Measurements from ENCODE around the gene LMO2. TPM values are rescaled to one million over a fixed set of nuclear protein-coding genes. Genes with fewer than 3 reads are reported as not detected.

The LMO2 gene
- total RNA-seq, 2 donors from 2014 or later, result 7.3 to 8.0 TPM

DNA sequence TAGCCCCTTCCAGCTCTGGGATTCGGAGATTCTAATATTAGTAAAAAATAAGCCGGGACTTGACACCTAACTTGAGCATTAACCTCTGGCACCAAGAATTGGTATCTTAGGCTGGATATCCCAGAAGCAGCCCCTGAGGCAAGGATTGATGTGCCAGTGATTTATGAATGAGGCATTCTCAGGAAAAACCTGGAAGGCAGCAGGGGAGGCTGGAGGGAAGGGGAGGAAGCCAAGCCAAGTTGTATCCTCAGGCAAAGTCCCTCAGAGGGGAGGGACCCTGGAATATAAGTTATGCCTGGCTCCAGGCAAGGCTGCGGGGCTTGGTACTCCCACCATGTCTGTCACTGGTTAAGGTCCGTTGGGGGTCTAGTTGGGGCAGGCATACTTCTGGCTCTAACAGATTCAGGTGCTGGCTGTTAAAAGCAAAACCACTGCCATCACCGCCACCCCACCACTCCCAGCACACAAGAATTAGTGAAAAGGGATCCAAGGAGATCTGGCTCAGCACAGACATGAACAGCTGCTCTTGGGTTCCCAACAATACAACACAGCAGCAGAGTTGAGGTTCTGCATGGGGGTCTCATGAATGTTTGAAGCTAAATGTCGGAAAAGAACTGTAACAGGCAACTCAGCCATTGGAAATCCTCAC lies 29.8 kb downstream of the LMO2 start:
- Histone ChIP-seq H3K9me3 (no peaks in the 10 kb centered on the region), H3K27ac (peak overlapping the region in 3 of 4 donors; percentile 5 to 60 (median 47)), H3K36me3 (replicated peaks in 1 of 2; ENCODE audit: insufficient read depth in 1 of 2, low read depth in 2 of 2) (no peaks in the 10 kb centered on the region), H3K27me3 (no peaks in the 10 kb centered on the region), H3K4me3 (no peak overlapping the region), H3K4me1 (peaks cover 21% of the 10 kb centered on the region)
- ATAC-seq (no peak), DNase-seq (no peak)
- WGBS, 2 donors, result 75 to 85% methylated on average over 6 of the region's 6 CpGs
- TF ChIP-seq, protein P1, sequence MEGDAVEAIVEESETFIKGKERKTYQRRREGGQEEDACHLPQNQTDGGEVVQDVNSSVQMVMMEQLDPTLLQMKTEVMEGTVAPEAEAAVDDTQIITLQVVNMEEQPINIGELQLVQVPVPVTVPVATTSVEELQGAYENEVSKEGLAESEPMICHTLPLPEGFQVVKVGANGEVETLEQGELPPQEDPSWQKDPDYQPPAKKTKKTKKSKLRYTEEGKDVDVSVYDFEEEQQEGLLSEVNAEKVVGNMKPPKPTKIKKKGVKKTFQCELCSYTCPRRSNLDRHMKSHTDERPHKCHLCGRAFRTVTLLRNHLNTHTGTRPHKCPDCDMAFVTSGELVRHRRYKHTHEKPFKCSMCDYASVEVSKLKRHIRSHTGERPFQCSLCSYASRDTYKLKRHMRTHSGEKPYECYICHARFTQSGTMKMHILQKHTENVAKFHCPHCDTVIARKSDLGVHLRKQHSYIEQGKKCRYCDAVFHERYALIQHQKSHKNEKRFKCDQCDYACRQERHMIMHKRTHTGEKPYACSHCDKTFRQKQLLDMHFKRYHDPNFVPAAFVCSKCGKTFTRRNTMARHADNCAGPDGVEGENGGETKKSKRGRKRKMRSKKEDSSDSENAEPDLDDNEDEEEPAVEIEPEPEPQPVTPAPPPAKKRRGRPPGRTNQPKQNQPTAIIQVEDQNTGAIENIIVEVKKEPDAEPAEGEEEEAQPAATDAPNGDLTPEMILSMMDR (IDR thresholded peaks at IDR 0.05), result no peak
- no peak for TF ChIP-seq POLR2A (IDR thresholded peaks at IDR 0.05)
- intact Hi-C loops (cut with DNase I), result no loop called here

DNA sequence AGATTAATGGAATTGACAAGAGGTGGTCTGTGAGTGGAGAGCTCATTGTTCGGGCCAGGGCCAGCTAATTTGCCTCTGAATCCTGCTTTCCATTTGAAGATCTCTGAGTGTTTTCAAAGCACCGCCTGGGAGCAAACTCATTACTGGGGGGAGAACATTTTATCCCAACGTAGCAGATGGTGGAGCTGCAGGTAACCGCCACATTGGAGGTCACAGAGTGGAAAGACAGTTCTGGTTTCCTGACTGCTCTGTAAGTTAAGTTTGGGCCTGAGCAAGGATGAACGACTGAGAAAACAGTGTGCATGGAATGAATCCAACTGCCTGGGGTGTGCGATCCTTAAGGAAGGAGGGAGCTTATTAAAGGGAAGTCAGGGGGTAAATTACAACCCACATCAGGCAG lies 30.5 kb downstream of the LMO2 start:
- H3K4me1 ChIP-seq, result peaks cover 21% of the 10 kb centered on the region
- intact Hi-C loops (cut with DNase I), result no loop called here
- no peaks in the 10 kb centered on the region for H3K27me3 ChIP-seq
- ATAC-seq, result no peak
- peak overlapping the region in 3 of 4 donors; percentile 47 to 63 (median 60) for H3K27ac ChIP-seq
- no peak for DNase-seq
- H3K36me3 ChIP-seq (replicated peaks in 1 of 2; ENCODE audit: insufficient read depth in 1 of 2, low read depth in 2 of 2), result no peaks in the 10 kb centered on the region
- WGBS, 2 donors, result 48 to 66% methylated on average over 6 of the region's 6 CpGs
- no peak overlapping the region for H3K4me3 ChIP-seq
- TF ChIP-seq, protein P1 (IDR thresholded peaks at IDR 0.05), result no peak
- no peak for TF ChIP-seq POLR2A (IDR thresholded peaks at IDR 0.05)
- no peaks in the 10 kb centered on the region for H3K9me3 ChIP-seq

DNA sequence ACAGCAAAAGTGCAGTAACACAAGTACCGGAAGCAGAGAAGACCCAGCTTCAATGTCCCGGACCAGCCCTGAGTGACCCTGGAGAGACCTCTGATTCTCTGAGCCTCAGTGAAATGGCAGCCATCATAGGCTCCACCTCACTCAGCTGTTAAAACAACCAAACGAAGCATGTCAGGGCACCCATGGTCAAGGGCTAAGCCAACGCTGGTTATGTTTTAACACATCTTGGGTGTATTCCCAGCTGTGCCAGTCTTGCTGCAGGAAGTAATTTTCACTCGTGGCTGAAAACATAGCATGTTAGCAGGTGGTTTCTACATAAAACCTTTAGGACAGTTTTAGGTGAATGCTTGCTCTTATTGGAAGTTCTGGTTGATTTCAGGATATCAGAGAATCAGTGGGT lies 30.9 kb downstream of the LMO2 start:
- ATAC-seq, result peak; percentile 76

DNA sequence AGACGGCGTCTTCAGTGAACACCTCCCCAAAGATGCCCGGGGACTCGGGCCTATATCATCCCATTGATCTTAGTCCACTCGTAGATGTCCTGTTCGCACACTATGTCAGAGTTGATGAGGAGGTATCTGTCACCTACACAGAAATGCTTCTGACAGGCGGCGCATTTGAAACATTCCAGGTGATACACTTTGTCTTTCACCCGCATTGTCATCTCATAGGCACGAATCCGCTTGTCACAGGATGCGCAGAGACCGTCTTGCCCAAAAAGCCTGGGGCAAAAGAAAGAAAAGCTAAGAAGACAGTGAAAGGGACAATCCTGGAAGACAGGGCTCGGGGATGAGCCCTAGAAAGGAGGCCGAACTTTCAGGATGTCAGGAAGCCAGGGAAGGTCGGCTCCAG lies 32.6 kb downstream of the LMO2 start:
- intact Hi-C loops (cut with DNase I), result no loop called here
- no peak overlapping the region for H3K4me3 ChIP-seq
- H3K9me3 ChIP-seq, result no peaks in the 10 kb centered on the region
- 82 to 91% methylated on average over 16 of the region's 16 CpGs for WGBS, 2 donors
- DNase-seq, result no peak
- TF ChIP-seq POLR2A (IDR thresholded peaks at IDR 0.05), result no peak
- TF ChIP-seq, protein P1 (IDR thresholded peaks at IDR 0.05), result no peak
- H3K27me3 ChIP-seq, result no peaks in the 10 kb centered on the region
- H3K27ac ChIP-seq, result no peak overlapping the region
- H3K4me1 ChIP-seq, result peaks cover 21% of the 10 kb centered on the region
- no peaks in the 10 kb centered on the region for H3K36me3 ChIP-seq (replicated peaks in 1 of 2; ENCODE audit: insufficient read depth in 1 of 2, low read depth in 2 of 2)
- ATAC-seq, result no peak

More for the DNA sequence above, 30.9 kb downstream of the LMO2 start:
- no peaks in the 10 kb centered on the region for H3K36me3 ChIP-seq (replicated peaks in 1 of 2; ENCODE audit: insufficient read depth in 1 of 2, low read depth in 2 of 2)
- TF ChIP-seq, protein P1 (IDR thresholded peaks at IDR 0.05), result no peak
- no peak for TF ChIP-seq POLR2A (IDR thresholded peaks at IDR 0.05)
- H3K27me3 ChIP-seq, result no peaks in the 10 kb centered on the region
- H3K4me3 ChIP-seq, result no peak overlapping the region
- H3K4me1 ChIP-seq, result peaks cover 21% of the 10 kb centered on the region
- H3K27ac ChIP-seq, result peak overlapping the region in 3 of 4 donors; percentile 47 to 63 (median 60)
- intact Hi-C loops (cut with DNase I), result no loop called here
- peak; percentile 46 to 77 (median 64) for DNase-seq
- 23 to 32% methylated on average over 4 to 5 of the region's 5 CpGs for WGBS, 2 donors
- no peaks in the 10 kb centered on the region for H3K9me3 ChIP-seq

DNA sequence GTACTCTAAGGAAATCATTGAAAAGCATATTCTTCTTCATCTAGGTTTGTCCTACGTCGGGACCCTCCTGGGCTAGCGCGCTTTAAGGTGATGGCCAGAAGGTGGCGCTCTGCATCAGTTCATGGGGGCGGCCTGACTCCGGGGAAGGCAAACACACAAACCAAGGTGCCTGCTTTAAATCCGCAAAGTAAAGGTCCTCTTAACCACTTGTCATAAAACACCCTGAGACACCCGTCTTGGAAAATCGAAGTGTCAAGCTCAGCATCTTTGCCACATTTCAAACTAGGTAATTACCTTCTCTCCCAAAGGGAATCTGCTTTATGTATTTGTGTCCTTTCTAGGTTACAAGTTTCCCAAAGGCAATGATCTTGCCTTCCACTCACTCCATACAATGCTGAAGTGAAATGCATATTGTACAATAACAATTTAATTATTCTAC lies 33.9 kb downstream of the LMO2 start:
- peaks cover 21% of the 10 kb centered on the region for H3K4me1 ChIP-seq
- intact Hi-C loops (cut with DNase I), result no loop called here
- 1 to 3% methylated on average over 10 of the region's 10 CpGs for WGBS, 2 donors
- H3K9me3 ChIP-seq, result no peaks in the 10 kb centered on the region
- no peak overlapping the region for H3K4me3 ChIP-seq
- H3K36me3 ChIP-seq (replicated peaks in 1 of 2; ENCODE audit: insufficient read depth in 1 of 2, low read depth in 2 of 2), result no peaks in the 10 kb centered on the region
- H3K27me3 ChIP-seq, result no peaks in the 10 kb centered on the region
- peak; percentile 61 for ATAC-seq
- H3K27ac ChIP-seq, result no peak overlapping the region
- peak; percentile 68 to 78 (median 70) for DNase-seq
- TF ChIP-seq, protein P1 (IDR thresholded peaks at IDR 0.05), result peak; percentile 68 to 94 (median 79)
- TF ChIP-seq POLR2A (IDR thresholded peaks at IDR 0.05), result no peak
